HG03575 (cell line): ENCODE measurements around the gene SERPINA1.
"Not testable (repeated sequence)": the region's sequence is repeated elsewhere in the genome, so short reads cannot be mapped to it uniquely, and the experiment has no call there.

Source experiments
- ATAC-seq: cut with Tn5 transposase; IDR thresholded peaks from one replicate; pipeline ENCODE4 v1.9.1; 2021; ENCODE audit not compliant: unreplicated experiment, insufficient number of reproducible peaks, low FRiP score; ENCODE audit errors: extremely low read depth

Gene SERPINA1

GRCh38 chr14:94357166-94357565, 31.2 kb downstream of the SERPINA1 start:
- no peak for ATAC-seq

GRCh38 chr14:94356379-94357056, 31.9 kb downstream of the SERPINA1 start:
- no peak for ATAC-seq

DNA sequence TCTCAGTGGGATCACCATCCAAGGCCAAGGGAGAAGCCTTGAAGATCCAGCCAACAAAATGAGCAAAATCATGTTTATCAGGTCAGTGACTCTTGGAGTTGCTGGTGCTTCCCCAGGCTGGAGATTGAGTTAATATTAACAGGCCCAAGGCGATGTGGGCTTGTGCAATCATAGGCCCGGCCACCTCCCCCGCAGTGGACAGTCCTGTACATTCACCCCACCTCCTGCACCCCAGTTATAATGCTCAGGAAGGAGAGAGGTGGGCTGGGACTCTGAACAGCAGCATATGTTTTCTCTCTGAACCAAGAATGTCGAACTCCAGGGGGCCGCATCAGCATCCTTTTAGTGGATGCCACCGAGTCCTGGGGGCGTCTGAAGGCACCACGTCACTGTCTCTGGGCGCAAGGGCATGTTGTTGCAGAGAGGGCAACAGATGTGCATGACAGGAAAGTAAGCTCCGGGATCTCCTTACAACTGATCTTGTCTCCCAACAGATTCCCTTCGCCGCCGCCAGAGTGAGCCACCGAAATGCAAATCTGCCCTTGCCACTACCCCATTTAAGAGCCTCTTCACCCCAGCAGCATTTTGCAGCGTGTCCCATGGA, 33.1 kb downstream of the SERPINA1 start:
- ATAC-seq: no peak

GRCh38 chr14:94354638-94355185, 33.7 kb downstream of the SERPINA1 start:
- ATAC-seq: no peak

DNA sequence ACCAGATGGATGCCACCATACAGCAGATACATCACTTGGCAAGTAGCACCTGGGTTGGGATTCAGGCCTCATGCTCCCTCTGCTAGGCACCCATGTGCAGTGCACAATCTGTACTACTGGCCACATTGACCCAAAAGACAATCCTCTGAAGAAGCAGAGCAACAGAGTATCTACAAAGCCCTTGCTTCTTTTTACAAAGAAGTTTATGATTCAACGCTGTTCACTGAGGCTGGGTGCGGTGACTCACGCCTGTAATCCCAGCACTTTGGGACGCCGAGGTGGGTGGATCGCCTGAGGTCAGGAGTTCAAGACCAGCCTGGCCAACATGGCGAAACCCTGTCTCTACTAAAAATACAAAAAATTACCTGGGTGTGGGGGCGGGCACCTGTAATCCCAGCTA, 34.2 kb downstream of the SERPINA1 start:
- not testable (repeated sequence) for ATAC-seq

- no peak for ATAC-seq
These were observed 39.1 kb downstream of the SERPINA1 start for GRCh38 chr14:94349276-94349675.

- ATAC-seq: no peak
These were observed 39.6 kb downstream of the SERPINA1 start for GRCh38 chr14:94348836-94349235.

DNA sequence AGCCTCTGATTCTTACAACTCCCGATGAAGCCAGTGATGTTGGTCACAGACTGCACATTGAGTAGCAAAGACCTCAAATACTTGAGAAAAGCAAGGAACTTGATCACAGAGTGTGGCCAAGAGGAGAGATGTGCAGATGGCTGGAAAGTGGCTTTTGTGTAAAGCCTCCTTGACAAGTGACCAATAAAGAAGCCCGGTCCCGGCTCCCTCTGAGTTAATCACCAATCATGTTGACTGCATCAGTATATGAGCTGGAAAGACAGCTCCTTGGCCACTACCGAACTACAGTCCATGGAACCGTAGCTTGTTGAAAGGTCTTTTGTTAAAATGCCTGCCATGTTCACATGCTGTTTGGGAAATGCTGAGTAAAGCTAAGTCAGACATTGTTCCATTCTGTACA, 41.6 kb downstream of the SERPINA1 start:
- no peak for ATAC-seq

- not testable (repeated sequence) for ATAC-seq
These were observed 42.2 kb downstream of the SERPINA1 start for GRCh38 chr14:94346065-94346786.

DNA sequence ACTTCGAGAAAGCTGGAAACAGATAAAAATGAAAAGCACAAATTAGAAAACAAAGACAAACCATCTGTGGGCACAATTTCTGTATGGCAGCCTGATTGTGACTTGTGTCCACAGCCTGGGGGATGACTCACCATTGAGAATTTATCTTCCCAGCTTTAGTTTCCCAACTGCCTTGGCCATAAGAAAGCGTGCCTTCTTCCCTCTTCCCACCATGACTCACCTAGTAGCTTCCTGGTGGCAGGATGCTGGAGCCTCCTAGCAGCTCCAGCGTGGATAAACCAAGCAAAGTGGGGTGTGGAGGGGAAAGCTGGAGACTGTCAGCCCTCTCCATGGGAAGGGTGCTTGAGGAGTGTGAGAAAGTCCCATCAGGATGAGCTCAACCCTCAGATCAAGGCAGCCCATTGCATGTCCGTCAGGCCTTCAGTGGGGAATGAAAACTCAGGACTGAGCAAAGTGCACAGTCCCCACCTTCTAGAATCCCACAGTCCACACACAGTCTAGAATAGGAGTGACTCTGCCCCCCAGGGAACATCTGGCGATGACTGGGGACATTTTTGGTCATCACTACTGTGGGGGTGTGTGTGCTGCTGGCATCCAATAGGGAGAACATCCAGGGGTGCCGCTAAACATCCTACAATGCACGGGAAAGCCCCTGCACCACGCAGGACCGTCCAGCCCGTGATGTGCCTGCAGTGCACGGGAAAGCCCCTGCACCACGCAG, 42.9 kb downstream of the SERPINA1 start:
- no peak for ATAC-seq

- no peak for ATAC-seq
These were observed 44.0 kb downstream of the SERPINA1 start for GRCh38 chr14:94344389-94344788.

- ATAC-seq: no peak
These were observed 45.0 kb downstream of the SERPINA1 start for GRCh38 chr14:94343238-94344005.

DNA sequence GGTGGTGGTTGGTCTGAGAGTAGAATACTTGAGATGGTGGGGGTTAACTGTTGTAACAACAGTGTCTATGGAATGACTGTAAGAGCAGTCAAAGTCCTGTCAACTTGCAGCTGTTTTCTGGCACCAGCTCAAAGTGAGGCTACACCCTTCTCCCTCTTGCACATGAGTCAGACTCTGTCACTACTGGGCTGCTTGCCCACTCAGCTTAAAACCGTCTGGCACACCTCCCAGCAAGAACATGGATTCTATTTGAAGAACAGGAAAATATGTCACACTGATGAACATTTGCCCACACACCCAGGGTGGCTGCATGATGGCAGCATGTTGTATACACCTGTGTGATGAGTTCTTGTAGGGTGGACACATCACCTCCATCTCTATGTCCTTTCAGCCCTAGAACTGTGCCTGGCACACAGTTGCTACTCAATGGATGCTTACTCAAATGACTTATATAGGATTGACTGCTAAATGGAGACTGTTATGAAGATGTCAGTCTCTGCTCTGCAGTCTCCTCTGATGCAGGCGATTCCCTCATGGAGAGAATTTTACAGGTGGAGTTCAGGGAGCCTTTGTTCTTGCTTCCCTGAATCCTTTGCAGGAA, 46.0 kb downstream of the SERPINA1 start:
- ATAC-seq: no peak

DNA sequence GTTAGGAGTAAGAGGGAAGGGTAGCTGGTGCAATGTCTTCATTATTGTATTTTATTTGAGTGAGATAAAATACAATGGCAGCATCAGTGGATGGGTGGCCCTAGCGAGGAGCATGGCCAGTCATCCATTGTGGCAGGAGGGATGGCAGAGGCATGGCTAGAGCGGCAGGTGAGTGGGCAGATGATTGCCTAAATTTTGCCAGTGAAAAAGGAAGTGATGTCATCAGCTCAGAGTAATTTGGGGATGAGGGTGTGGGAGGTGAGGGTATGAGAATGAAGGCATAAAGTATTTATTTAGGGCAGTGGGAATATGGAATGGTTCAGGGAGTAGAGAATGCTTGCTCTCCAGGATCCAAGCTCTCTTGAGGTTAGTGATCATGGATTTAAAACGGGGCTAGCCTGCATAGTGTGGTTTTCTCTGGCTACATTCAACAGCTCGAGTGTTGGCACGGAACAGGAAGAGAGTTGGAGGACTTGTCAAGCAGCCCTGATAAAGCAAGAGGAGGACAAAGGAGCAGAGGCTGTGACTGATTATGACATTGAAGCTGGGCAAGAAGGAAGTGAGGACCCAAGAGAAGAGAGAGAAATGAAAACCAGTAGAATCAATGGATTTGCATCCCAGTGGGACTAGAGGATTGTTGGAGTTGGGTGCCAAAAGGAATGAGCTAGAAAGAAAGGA, 46.6 kb downstream of the SERPINA1 start:
- no peak for ATAC-seq

DNA sequence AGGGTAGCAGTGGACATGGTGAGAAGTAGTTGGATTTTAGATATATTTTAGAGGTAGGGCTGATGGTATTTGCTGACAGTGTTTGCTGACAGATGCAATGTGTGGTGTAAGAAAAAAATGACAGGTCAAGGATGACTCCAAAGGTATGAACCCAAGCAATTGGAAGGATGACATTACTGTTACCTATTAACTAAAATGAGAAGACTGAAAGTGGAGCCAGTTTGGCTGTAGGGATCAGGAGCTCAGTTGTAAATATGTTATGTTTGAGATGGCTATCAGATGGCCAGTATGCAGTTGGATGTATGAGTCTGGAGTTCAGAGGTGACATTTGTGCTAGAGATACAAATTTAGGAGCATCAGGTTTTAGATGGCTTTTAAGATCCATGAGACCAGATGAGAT, 47.9 kb downstream of the SERPINA1 start:
- no peak for ATAC-seq

DNA sequence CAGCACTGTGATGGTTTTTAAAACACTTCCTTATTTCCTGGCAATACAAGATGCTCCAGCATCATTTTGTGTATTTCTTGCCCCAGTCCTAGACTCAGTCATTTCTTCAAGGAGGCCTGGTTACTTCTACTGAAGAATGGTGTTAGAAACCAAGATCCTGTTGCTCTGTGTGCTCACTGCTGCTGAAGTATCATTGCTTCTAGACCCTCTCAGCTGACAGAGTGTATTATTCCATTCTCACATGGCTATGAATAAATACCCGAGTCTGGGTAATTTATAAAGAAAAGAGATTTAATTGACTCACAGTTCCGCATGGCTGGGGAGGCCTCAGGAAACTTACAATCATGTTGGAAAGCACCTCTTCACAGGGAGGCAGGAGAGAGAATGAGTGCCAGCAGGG, 50.4 kb downstream of the SERPINA1 start:
- no peak for ATAC-seq

DNA sequence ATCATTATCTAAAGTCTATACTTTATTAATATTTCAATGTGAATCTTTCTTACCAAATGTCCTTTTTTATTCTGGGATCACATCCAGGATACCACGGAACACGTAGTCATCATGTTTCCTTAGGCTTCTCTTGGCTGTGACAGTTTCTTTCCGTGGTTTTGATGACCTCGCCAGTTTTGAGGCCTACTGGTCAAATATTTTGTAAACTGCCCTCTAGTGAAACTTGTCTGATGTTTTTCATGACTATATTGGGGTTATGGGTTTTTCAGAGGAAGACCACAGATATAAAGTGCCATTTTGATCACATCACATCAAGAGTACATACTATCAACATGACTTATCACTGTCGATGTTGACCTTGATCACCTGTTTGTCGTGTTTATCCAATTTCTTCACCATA, 51.1 kb downstream of the SERPINA1 start:
- ATAC-seq: no peak

DNA sequence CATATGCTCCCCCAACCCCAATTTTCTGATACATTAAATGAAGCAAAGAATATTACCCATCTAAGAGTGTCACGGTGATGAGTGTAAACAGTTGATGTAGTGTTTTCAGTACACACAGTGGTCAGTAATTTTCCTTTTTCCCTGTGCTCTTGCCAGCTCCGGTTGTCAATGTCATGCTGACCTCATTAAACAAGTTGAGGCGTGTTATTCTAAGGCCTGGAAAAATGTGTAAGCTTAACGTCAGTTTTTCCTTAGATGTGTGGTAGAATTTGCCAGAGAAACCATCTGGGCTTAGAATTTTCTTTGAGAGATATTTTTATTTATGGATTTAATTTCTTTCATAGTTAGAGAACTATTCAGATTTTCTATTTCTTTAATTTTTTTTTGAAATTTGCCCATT, 53.5 kb downstream of the SERPINA1 start:
- ATAC-seq: no peak
